Measurements from ENCODE around the gene ARMC8.
"Not testable (repeated sequence)": the region's sequence is repeated elsewhere in the genome, so short reads cannot be mapped to it uniquely, and the experiment has no call there.

Gene ARMC8, protein sequence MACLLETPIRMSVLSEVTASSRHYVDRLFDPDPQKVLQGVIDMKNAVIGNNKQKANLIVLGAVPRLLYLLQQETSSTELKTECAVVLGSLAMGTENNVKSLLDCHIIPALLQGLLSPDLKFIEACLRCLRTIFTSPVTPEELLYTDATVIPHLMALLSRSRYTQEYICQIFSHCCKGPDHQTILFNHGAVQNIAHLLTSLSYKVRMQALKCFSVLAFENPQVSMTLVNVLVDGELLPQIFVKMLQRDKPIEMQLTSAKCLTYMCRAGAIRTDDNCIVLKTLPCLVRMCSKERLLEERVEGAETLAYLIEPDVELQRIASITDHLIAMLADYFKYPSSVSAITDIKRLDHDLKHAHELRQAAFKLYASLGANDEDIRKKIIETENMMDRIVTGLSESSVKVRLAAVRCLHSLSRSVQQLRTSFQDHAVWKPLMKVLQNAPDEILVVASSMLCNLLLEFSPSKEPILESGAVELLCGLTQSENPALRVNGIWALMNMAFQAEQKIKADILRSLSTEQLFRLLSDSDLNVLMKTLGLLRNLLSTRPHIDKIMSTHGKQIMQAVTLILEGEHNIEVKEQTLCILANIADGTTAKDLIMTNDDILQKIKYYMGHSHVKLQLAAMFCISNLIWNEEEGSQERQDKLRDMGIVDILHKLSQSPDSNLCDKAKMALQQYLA

DNA sequence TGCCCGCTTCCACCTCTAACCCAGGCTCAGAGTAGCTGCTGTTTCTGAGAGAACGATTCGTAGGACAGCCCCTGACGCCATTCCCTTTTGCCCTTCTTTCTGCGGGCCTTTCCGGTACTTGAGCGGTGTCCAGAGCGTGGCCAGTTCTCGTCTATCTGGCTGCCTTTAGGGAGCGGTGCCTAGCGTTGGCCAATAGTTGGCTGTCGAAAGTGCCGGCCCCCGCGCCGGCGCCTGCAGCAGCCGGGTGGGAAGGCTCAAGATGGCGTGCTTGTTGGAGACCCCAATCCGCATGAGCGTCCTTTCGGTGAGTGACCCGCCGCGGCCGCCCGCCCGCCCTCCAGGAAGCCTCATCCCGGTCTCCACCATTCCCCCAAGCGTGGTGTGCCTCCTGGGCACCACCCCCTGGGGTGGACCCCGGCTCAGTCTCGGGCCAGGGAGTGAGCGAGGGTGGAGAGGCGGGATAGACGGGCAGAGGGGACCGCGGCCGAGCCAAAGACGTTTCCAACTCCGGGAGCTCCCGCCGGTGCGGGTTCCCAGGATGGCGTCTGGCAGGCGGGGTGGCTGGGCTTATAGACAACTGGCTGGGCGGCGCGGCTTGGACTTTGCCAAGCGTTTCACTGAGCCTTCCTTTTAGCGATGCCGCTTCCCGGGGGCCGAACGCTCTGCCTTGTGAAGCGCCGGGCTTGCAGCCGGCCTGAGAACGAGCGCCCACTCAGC is at the start of gene ARMC8:
Gene ARMC8 (plus strand): TSS at position 6 of the 717 bp plus-strand sequence. CDS start 254 bp downstream, at position 260.
- DNase-seq = peak in 1 of 6 experiments; percentile 65

DNA sequence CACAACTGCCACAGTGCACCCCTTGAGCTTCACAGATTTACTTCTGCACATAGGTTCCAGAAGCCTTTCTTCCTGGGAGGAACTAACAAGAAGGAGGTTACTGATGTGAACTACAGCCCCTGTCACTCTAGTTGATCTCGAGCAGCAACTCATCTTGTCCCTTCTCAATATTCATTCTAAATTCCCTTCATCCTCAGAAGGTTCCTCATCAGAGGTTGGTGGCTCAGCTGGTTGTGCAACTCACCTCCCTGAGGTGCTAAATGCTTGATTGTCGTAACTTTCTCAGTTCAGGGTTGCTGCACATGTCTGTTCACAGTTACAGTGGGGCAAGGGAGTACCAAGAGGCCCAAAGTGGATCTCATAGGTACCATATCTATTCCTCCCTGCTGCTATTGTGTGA is 49.2 kb upstream of the ARMC8 start:
- DNase-seq = no peak

DNA sequence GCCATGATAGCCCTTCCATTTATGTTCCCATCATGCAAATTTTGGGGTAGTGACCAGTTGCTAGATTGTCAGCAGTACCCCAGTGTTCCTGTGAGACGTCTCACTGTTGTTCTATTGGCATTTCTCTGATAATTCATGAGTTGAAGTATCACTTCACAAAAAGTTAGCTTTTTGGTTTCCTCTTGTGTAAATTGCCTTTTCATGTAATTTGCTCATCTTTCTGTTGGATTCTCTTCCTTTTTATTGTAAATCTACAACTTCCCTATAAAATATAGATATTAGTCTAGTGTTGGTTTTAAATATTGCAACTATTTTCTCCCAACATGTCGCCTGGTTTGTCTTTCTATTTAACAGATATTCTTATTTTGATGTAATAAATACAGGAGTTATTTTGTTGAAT is 47.4 kb upstream of the ARMC8 start:
- DNase-seq = no peak

DNA sequence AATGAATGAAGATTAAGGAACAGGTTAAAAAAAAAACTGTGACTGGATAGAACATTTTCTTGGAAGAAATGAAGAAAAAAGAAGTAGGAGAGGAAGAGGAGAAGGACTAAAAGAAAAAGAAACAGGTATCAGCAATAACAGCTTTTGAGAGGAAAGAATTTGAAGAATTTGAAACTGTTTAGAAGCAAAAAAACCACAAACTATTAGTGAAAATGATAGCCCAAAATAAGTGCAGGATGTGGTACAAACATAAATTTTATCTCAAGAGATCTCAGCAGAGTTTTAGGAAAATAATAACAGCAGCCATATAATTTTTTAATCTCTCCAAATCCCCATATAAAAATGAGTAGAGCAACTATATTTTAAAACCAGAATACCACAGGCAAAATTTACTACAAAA is 46.2 kb upstream of the ARMC8 start:
- DNase-seq = no peak

DNA sequence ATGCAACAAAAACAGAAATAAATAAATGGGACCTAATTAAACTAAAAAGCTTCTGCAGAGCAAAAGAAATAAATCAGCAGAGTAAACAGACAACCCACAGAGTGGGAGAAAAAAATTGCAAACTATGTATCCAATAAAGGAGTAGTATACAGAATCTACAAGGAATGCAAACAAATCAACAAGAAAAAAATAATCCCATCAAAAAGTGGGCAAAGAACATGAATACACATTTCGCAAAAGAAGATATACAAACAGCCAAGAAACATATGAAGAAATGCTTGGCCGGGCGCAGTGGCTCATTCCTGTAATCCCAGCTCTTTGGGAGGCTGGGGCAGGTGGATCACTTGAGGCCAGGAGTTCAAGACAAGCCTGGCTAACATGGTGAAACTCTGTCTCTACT is 44.9 kb upstream of the ARMC8 start:
- not testable (repeated sequence) for DNase-seq

DNA sequence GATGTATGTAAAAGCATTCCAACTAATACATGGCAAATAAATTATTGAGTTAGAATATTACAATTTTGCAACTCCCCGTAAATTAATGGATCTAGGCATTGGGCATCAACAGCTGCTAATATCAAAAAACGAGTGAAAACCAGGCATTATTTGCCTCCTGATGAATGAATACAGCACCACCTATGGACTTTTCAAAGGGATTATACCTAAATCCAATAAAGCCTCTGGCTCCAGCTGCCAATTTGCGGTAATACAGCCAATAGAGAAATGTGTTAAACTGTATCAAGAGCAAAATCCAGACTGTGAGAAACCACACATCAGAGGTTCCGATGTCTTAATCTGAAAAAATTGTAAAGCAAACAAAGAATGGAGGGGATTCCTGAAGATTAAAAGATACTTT is 38.6 kb upstream of the ARMC8 start:
- DNase-seq = no peak

DNA sequence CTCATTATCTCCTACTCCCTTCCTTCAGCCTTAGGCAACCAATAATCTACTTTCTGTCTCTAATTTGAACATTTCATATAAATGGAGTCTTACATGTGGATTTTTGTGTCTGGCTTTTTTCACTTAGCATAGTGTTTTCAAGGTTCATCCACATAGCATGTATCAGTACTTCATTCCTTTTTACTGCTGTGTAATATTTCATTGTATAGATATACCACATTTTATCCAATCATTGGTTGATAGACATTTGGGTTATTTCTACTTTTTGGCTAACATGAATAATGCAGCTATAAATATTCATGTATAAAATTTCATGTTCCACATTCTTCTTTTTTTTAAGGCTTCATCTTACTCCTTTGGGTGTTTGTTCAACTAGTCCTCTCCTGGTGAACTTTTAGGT is 32.6 kb upstream of the ARMC8 start:
- DNase-seq = no peak

DNA sequence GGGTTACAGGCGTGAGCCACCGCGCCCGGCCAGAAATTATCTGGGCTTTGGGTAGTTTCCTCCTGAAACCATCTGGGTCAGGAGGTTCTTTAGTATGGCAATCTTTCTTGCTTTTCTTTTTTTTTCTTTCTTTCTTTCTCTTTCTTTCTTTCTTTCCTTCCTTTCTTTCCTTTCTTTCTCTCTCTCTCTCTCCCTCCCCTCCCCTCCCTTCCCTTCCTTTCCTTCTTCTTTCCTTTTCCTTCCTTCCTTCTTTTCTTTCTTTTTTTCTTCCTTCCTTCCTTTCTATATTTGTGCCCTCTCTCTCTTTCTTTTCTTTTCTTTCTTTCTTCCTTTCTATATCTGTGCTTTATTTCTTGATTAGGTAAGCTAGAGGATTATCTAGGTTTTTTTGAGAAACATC is 29.4 kb upstream of the ARMC8 start:
- DNase-seq = no peak

DNA sequence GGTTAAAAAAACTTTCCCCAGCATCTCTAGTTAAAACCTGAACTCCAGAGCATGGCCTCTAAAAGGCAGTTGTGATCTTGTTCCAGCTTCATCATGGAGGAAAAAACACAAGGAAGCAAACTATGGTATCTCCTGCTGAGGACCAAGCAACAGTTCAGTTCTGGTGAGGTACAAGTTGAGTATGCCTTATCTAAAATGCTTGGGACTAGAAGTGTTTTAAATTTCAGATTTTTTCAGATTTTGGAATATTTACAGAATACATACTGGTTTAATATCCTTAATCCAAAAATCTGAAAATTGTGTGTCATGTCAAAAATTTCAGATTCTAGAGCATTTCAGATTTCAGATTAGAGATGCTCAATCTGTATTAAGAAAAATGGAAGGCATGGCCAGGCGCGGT is 22.0 kb upstream of the ARMC8 start:
- no peak for DNase-seq

DNA sequence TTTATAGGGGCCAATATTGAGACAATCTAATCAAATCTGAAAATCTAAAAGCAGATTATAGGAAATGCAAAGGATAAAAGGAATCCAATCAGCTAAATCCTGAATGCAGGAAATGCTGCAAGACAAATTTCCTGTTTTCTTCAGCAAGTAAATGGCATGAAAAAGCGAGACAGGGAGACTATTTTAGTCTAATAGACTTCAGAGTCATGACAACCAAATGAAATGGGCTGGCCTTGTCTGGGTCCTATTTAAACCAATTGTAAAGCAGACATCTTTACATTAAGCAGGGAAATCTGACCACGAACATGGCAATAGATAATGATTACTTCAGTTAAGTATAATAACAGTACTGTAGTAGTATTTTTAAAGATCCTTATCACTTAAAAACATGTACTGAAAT is 14.5 kb upstream of the ARMC8 start:
- no peak for DNase-seq

DNA sequence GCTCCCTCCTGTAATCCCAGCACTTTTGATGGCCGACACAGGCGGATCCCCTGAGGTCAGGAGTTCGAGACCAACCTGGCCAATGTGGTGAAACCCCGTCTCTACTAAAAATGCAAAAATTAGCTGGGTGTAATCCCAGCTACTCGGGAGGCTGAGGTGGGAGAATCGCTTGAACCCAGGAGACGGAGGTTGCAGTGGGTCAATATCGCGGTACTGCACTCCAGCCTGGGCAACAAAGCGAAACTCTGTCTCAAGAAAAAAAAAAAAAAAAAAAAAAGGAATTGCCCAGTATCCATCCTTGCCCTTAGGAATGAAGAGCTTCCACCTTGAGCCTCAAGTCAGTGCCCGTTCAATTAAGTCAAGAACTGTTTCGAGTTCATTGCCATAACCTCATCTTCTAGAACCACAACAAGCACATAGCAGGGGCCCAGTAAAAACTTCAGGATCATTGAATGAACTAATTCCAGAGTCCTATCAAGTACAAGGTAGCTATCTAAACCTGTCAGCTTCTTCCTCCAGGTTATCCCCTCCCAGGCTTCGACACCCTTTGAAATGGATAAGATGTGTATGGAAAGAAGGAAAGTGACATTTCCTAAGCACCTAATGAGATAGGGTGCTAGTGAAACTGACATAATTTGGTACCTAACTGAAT is 13.2 kb upstream of the ARMC8 start:
- DNase-seq = no peak

DNA sequence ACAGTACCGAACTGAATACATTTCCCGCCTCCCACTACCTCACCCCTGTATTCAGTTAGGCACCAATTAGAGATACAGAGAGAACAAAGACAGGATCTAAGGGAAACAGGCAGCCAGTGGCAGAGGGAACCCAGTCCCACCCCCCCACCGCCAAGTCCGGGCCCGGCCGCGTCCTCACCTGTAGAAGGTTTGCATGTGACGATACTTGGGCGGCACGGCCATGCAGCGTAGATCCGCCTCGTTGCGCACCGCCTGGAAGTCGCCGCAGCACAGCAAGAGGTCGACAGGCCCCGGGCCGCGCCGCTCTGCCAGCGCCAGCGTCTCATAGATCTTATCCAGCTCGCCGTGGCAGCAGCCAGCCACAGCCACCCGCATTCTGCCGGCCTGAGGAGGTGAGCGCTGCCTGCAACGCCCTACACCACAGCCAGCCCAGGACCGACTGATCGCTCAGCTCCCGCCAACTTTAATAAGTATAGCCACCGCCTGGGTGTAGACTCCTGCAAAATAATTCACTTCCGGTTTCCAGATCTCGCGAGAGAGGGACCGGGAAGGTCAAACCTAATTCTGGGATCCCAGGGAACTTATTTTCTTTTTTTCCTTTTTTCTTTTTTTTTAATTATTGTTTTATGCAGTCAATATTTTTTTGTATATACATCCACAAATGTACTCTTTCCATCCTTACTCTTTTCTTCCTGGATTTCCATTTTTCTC is 12.5 kb upstream of the ARMC8 start, which contains the start of gene DBR1:
Gene DBR1 (minus strand): TSS at position 501 of the 711 bp plus-strand sequence. CDS start 126 bp downstream, at position 375.
- peak; percentile 65 to 84 (median 78) for DNase-seq

DNA sequence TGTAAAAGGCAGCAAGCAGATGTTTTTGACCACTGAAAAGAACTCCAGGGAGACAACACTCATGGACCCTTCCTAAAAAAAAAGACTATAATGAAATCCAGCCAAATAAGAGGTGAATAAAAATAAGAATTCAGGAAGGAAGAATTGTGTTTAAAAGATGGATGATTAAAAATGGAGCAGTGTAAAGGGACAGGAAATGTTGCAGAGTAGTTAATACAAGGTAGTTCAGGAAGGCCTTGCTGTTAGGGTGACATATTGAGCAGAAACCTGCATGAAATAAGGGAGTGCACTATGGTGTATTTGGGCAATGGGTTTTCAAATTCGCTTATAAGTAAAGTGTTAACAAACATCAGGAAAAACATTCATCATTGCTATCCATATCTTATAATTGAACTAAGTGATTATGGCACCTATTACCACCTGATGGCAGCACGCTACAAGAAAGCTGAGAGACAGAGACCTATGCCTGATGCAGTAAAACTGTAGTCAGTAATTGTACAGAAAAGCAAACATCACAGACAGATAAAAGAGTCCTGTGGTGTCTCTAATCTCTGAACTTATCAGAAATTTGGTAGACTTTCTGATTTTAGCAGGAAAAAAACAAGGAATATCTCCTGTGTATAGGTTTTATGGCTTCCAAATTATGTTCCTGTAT is 6.6 kb upstream of the ARMC8 start:
- peak in 5 of 6 experiments; percentile 1 to 40 (median 32) for DNase-seq

DNA sequence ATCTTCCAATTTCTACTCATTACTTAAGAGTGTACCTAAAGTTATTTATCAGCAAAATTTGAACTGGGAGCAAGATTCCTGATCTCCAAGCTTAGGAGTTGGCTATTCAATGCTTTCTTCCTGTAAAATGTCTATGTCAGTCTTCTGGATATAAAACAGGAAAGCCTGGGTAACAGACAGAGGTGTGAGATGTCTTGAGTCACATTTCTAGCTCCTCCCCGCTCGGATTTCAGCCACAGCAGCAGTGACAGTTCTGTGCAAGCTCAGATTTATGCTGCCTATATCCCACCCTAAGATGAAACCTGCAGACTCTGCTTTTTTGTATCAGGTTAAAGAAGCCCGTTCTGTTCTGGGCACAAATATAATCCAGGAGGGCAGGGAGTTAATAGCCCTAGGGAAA is 2.1 kb upstream of the ARMC8 start:
- no peak for DNase-seq

DNA sequence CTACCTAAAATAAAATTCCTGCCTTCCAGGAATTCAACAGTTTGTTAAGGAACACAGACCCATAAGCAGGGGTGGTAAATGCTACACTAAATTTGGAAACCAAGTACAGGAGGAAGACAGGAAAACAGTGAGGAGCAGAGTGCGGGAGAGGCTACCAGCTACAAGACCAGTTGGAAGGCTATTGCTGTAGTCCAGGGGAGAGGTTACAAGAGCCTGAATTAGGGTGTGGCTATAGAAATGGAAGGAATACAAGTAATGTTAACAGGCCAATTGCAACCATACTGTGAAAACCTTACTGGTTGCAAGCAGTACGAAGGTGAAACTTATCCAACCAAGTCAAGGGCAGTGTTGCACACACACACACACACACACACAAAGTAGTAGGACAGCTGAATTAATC is 880 bp upstream of the ARMC8 start:
- DNase-seq = no peak

DNA sequence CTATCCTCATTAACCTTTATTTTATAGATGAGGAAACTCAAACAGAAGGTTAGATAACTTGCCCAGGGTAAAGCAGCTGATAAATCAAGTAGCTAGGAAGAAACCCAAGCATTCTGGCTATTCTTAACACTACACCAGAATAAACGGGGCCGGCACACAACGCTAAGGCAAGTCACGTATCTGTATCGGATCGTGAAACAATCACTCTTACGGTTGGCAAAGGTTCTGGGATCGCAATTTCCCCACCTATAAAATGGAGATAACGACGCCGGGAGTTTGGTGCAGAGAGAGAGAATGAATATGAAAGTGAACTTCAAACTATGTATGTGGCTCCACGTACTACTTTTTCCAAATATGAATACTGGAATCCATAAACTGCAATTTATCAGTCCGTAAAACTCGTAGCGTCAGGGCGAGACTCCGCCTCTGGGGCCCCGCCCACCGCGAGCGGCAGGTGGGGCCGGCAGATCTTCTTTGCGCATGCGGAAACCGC is 252 bp upstream of the ARMC8 start:
- peak; percentile 80 to 92 (median 84) for DNase-seq

DNA sequence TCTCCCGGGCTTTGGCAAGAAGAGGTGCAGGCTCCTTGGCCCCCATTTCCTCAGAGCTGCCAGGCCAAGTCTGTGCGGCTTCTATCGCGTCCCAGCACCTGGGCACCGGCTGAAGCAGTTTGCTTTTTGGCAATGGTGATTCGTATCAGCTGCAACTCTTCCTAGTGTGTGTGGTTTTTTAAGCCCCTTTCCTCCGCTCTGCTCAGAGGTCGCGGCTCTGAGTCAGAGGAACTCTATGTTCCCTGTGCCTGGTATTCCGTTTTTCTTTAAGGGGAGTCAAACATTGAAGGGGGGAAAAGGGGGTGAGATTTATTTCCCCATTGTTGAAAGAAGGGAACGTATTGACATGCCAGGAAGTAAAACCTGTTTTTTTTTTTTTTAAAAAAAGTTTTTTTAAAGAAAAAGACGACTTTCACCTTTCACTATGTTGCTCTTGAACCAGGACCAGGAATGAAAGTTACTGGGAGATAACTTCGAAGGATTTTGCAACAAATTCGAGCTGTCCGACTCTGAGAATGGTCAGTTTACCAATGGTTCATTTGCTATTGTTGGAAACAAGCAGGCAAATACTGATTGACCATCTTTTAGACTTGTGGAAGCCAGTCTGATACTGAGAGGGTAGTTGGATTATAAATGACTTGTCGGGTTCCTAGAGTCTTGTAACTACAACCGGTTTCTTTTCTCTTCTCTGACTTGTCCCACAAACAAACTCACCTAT is 1.1 kb downstream of the ARMC8 start:
- peak in 2 of 6 experiments; percentile 6 to 30 for DNase-seq

DNA sequence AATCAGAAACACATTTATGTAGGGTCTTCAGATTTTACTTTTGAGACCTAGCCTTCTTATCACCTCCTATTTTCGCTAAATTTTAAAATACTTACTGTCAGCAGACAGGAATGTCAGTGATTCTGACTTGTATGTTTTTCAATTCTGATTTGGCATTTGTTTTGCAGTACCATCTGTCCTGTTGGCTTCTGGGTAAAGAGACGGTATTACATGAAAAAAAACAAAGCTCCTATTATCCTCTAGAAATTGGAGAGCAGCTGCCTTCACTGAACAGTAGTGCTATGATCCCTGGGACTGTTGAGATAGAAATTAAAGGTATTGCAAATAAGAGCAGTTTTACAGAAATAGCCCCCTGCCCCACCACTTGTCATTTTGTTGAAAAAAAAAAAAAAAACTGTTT is 8.4 kb downstream of the ARMC8 start:
- no peak for DNase-seq

DNA sequence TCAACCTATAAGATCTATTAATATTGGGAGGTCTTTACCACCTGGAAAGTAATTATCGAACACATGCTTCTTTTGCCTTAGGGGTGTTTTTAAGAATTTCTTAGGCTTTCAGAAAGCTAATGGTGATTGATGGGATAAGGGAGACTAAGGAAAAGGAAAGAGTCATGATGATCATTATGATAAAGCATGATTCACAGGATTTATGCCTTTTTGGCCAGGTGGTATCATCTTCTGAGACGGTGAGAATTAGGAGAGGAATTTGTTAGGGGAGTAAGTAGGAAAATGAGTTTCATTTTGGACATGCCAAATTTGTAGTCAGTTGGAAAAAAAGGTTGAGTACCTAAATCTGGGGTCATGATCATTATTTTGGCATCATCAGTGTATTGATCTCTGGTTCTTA is 8.9 kb downstream of the ARMC8 start:
- no peak for DNase-seq

DNA sequence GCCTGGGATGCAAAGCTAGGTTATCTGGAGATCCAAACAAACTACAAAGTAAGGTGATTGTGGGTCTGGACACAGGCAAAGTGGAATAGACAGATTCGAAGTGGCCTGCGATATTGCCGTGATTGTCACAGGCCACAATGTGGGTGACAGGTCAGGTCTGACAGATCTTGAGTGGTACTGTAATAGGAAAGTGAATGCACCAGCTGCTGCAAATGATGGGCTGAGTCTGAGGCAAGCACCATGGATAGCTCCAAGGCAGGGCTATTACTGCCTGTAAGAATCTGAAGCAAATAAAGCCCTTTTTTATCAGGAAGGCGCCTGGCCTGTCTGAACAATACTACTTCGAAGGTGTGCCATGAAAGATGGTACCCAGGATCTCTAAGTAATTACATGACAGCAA is 10.0 kb downstream of the ARMC8 start:
- DNase-seq = no peak

DNA sequence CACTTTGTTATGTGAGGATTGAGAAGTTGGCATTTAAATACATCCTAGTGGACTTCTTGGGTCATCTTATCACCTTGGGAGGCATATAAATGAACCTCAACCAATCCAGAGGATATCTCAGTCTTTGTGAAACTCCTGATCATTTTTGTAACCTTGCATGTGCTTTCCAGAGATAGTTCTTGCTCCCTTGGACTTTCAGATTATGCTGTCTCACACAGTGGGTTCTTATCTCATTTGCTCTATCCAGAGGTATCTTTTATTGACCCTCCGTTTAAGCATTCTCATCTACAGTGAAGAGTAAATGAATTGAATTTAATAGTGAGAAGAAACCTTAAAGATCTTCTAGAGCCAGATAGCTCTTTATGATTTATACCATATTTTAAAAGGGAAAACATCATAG is 10.4 kb downstream of the ARMC8 start:
- DNase-seq = no peak
